H1 (cell line): ENCODE measurements around the gene CDC7. TPM values are rescaled to one million over a fixed set of nuclear protein-coding genes. Genes with fewer than 3 reads are reported as not detected.

Source experiments
- CTCF ChIA-PET: fragments of 300-600 bp; sonication (Branson Sonifier 250); formaldehyde crosslinking; loops from one replicate; lab custom pipeline; 2021; ENCODE audit not compliant: partially characterized antibody; lab: Charles Lee
- POLR2A ChIA-PET: fragments of 300-600 bp; sonication (Branson Sonifier 250); formaldehyde crosslinking; loops from one replicate; lab custom pipeline; 2021; ENCODE audit warnings: inconsistent platforms; ENCODE audit not compliant: partially characterized antibody; lab: Charles Lee
- DNase-seq, 2 experiments: peaks; one replicate each; pipeline versions ENCODE4 v3.0.0 to v3.0.0-alpha.2; 2010 to 2022; ENCODE audit warnings: low spot score in 2 of 2, low read depth in 1 of 2, mixed read lengths in 1 of 2
- FAIRE-seq: peaks from 2 replicates; lab custom pipeline; 2011; peaks lifted over from hg19 to GRCh38; lab: Jason Lieb, UNC
- H2AFZ ChIP-seq: 2 replicates; pipeline ENCODE4 v1.8.1; 2012; ENCODE audit warnings: low read length, inconsistent platforms
- H2AK5ac ChIP-seq: 2 replicates; pipeline ENCODE4 v1.6.1; 2013; ENCODE audit warnings: low read depth, low read length
- H2BK120ac ChIP-seq: replicated peaks from 2 replicates; pipeline ENCODE3; 2013; ENCODE audit warnings: low read depth, low read length, inconsistent platforms
- H2BK12ac ChIP-seq: 2 replicates; pipeline ENCODE4 v1.6.1; 2013; ENCODE audit warnings: low read depth, low read length
- H2BK15ac ChIP-seq: 2 replicates; pipeline ENCODE4 v1.6.1; 2013; ENCODE audit warnings: low read length
- H2BK20ac ChIP-seq: 2 replicates; pipeline ENCODE4 v1.6.1; 2013; ENCODE audit warnings: low read length
- H2BK5ac ChIP-seq: 2 replicates; pipeline ENCODE4 v1.6.1; 2013; ENCODE audit warnings: low read depth, low read length
- H3K14ac ChIP-seq: 2 replicates; pipeline ENCODE4 v1.6.1; 2013; ENCODE audit warnings: inconsistent platforms; ENCODE audit not compliant: insufficient read length
- H3K18ac ChIP-seq: 2 replicates; pipeline ENCODE4 v1.6.1; 2013; ENCODE audit warnings: low read length; ENCODE audit errors: extremely low read depth
- H3K23ac ChIP-seq: 2 replicates; pipeline ENCODE4 v1.6.1; 2013; ENCODE audit warnings: inconsistent platforms; ENCODE audit not compliant: insufficient read length
- H3K23me2 ChIP-seq: 2 replicates; pipeline ENCODE4 v1.6.1; 2013; ENCODE audit warnings: low read depth, low read length
- H3K27ac ChIP-seq: 2 replicates; pipeline ENCODE4 v1.6.1; 2011; ENCODE audit warnings: low read depth, low read length, inconsistent platforms
- H3K27me3 ChIP-seq, 4 experiments: replicated peaks in 1 of 4; 1 replicate in 1 of 4; 2 replicates in 3 of 4; pipeline versions ENCODE4 v1.6.1 to v1.8.1; 2011 to 2013; ENCODE audit warnings: low read length in 3 of 4, mild to moderate bottlenecking in 3 of 4, inconsistent platforms in 2 of 4, mixed read lengths in 2 of 4, moderate library complexity in 1 of 4; ENCODE audit not compliant: control insufficient read depth in 3 of 4, insufficient read depth in 3 of 4; ENCODE audit errors: extremely low read depth in 1 of 4
- H3K36me3 ChIP-seq, 4 experiments: 2 replicates each; pipeline versions ENCODE4 v1.6.1 to v1.8.1; 2011 to 2013; ENCODE audit warnings: mild to moderate bottlenecking in 4 of 4, low read length in 3 of 4, moderate library complexity in 2 of 4, control low read depth in 1 of 4, inconsistent platforms in 1 of 4; ENCODE audit not compliant: insufficient read depth in 4 of 4, control insufficient read depth in 2 of 4
- H3K4ac ChIP-seq: replicated peaks from 2 replicates; pipeline ENCODE3; 2013; ENCODE audit warnings: low read length, low read depth, mixed read lengths, inconsistent platforms; ENCODE audit not compliant: insufficient read length
- H3K4me1 ChIP-seq, 4 experiments: replicated peaks in 1 of 4; 1 replicate in 1 of 4; 2 replicates in 3 of 4; pipeline versions ENCODE4 v1.6.1 to v1.8.1; 2011 to 2013; ENCODE audit warnings: low read length in 3 of 4, inconsistent platforms in 2 of 4, mixed read lengths in 1 of 4; ENCODE audit not compliant: insufficient read depth in 4 of 4, control insufficient read depth in 3 of 4
- H3K4me2 ChIP-seq, 2 experiments: 2 replicates each; pipeline versions ENCODE4 v1.6.1 to v1.8.1; 2011 to 2013; ENCODE audit warnings: low read depth in 2 of 2, low read length in 2 of 2, control low read depth in 1 of 2, inconsistent platforms in 1 of 2, mild to moderate bottlenecking in 1 of 2; ENCODE audit not compliant: insufficient read depth in 1 of 2
- H3K4me3 ChIP-seq, 4 experiments: fragments of 200-600, 300-600 bp in 1 of 4; sonication (generic), shearing (Covaris generic), sonication (Bioruptor Twin) in 1 of 4; 2 replicates each; pipeline versions ENCODE4 v1.5.1 to v1.8.1; 2011 to 2016; ENCODE audit warnings: low read length in 4 of 4, low read depth in 3 of 4, control low read depth in 2 of 4, inconsistent platforms in 2 of 4, mild to moderate bottlenecking in 2 of 4, mixed read lengths in 1 of 4, moderate library complexity in 1 of 4; ENCODE audit not compliant: insufficient read depth in 2 of 4; ENCODE audit errors: extremely low read depth in 1 of 4
- H3K56ac ChIP-seq: replicated peaks from 2 replicates; pipeline ENCODE3; 2013; ENCODE audit warnings: low read depth, mild to moderate bottlenecking, mixed read lengths, low read length, inconsistent platforms; ENCODE audit not compliant: insufficient read length
- H3K79me1 ChIP-seq: 2 replicates; pipeline ENCODE4 v1.6.1; 2013; ENCODE audit warnings: low read depth, low read length, control low read depth
- H3K79me2 ChIP-seq, 2 experiments: 2 replicates each; pipeline versions ENCODE4 v1.6.1 to v1.8.1; 2012 to 2013; ENCODE audit warnings: low read length in 2 of 2, mild to moderate bottlenecking in 2 of 2, inconsistent platforms in 1 of 2; ENCODE audit not compliant: insufficient read depth in 2 of 2, control insufficient read depth in 1 of 2
- H3K9ac ChIP-seq, 4 experiments: replicated peaks in 1 of 4; 1 replicate in 1 of 4; 2 replicates in 3 of 4; pipeline versions ENCODE4 v1.6.1 to v1.8.1; 2011 to 2013; ENCODE audit warnings: low read depth in 3 of 4, low read length in 3 of 4, control low read depth in 2 of 4, mild to moderate bottlenecking in 2 of 4, moderate library complexity in 2 of 4, inconsistent platforms in 1 of 4; ENCODE audit errors: extremely low read depth in 1 of 4
- H3K9me3 ChIP-seq, 2 experiments: 2 replicates each; pipeline versions ENCODE4 v1.6.1 to v1.8.1; 2012 to 2013; ENCODE audit warnings: mild to moderate bottlenecking in 2 of 2, moderate library complexity in 2 of 2, control low read depth in 1 of 2, inconsistent platforms in 1 of 2, low read depth in 1 of 2, low read length in 1 of 2, mixed read lengths in 1 of 2; ENCODE audit not compliant: insufficient read depth in 2 of 2
- H4K20me1 ChIP-seq, 2 experiments: replicated peaks in 1 of 2; 2 replicates each; pipeline versions ENCODE3 to v1.8.1; 2011 to 2013; ENCODE audit warnings: inconsistent platforms in 2 of 2, low read length in 2 of 2, mild to moderate bottlenecking in 1 of 2; ENCODE audit not compliant: insufficient read depth in 2 of 2, control insufficient read depth in 1 of 2
- H4K5ac ChIP-seq: 2 replicates; pipeline ENCODE4 v1.6.1; 2013; ENCODE audit warnings: low read length, low read depth, mixed read lengths, inconsistent platforms; ENCODE audit not compliant: insufficient read length
- H4K8ac ChIP-seq: 2 replicates; pipeline ENCODE4 v1.8.0; 2013; ENCODE audit warnings: mild to moderate bottlenecking, moderate library complexity, low read length, inconsistent platforms; ENCODE audit not compliant: insufficient read depth; ENCODE audit errors: extremely low read depth
- H4K91ac ChIP-seq: replicated peaks from 2 replicates; pipeline ENCODE3; 2013; ENCODE audit warnings: low read length, mixed read lengths, inconsistent platforms; ENCODE audit not compliant: insufficient read length
- BACH1 ChIP-seq: IDR thresholded peaks from 2 replicates; pipeline ENCODE4 v1.6.1; 2012; ENCODE audit warnings: low read length, improper control_type of control experiment
- BRCA1 ChIP-seq: IDR thresholded peaks from 2 replicates; pipeline ENCODE4 v1.6.1; 2012; ENCODE audit warnings: low read depth, low read length, improper control_type of control experiment
- CHD2 ChIP-seq: IDR thresholded peaks from 2 replicates; pipeline ENCODE4 v1.6.1; 2012; ENCODE audit warnings: low read length, improper control_type of control experiment
- CTBP2 ChIP-seq: IDR thresholded peaks from 2 replicates; pipeline ENCODE4 v1.7.0; 2011; ENCODE audit warnings: borderline replicate concordance, mild to moderate bottlenecking, moderate library complexity, mixed read lengths, low read length; ENCODE audit not compliant: insufficient read depth, insufficient read length
- EZH2 ChIP-seq: fragments of 200-600 bp; sonication (generic); IDR thresholded peaks from 2 replicates; pipeline ENCODE4 v1.7.1; 2012; ENCODE audit warnings: low read depth, mild to moderate bottlenecking, moderate library complexity, low read length, inconsistent platforms; ENCODE audit not compliant: severe bottlenecking
- GTF2F1 ChIP-seq: IDR thresholded peaks from 2 replicates; pipeline ENCODE4 v1.6.1; 2012; ENCODE audit warnings: low read depth, low read length, improper control_type of control experiment, borderline replicate concordance
- MAFK ChIP-seq: IDR thresholded peaks from 2 replicates; pipeline ENCODE4 v1.6.1; 2012; ENCODE audit warnings: low read depth, mild to moderate bottlenecking, improper control_type of control experiment, low read length
- PHF8 ChIP-seq: fragments of 200-600 bp; sonication (generic); conservative IDR thresholded peaks from 2 replicates; pipeline ENCODE4 v1.7.1; 2012; ENCODE audit warnings: low read depth, mild to moderate bottlenecking, inconsistent platforms, low read length, moderate library complexity
- POLR2AphosphoS5 ChIP-seq: IDR thresholded peaks from 2 replicates; pipeline ENCODE4 v1.6.1; 2011; ENCODE audit warnings: low read depth, low read length
- WGBS, 2 experiments: shearing (Covaris generic) in 1 of 2; methylation state at CpG; one replicate each; pipeline versions ENCODE4 v1.1.6 to v1.1.7; 2013 to 2015; ENCODE audit warnings: low lambda C conversion rate in 2 of 2, mixed read lengths in 2 of 2, inconsistent platforms in 1 of 2, low coverage in 1 of 2, missing lambda C conversion rate in 1 of 2; ENCODE audit not compliant: insufficient replicate concordance in 2 of 2, insufficient coverage in 1 of 2, insufficient read length in 1 of 2; ENCODE audit errors: extremely low coverage in 1 of 2, missing lambda C conversion rate in 1 of 2; 5-methylcytosine and 5-hydroxymethylcytosine counted together
- polyA plus RNA-seq, 7 experiments: library from polyadenylated mRNA; depleted of rRNA in 3 of 7; stranded (reverse) in 5 of 7; unstranded in 2 of 7; fragments of >200 nt in 5 of 7; fragments of 200-250 nt in 2 of 7; gene quantifications; 1 replicate in 5 of 7; 2 replicates in 1 of 7; 4 replicates in 1 of 7; pipeline versions ENCODE4 v1.2.1 to v1.2.3, GENCODE V29; 2011 to 2013; ENCODE audit warnings: missing spikeins in 2 of 7, mixed read lengths in 2 of 7
- total RNA-seq: library from RNA; stranded (reverse); fragmentation: NEBNext Ultra II Directional; extraction: Animal tissue kit (Norgen Biotek cat#: 25700); gene quantifications from 2 replicates; pipeline ENCODE4 v1.2.1, GENCODE V29; 2021
- TF ChIP-seq, protein P1 (sequence below): IDR thresholded peaks from 2 replicates; pipeline ENCODE4 v1.6.1; 2012; ENCODE audit warnings: low read length, inconsistent platforms

The CDC7 gene
- total and polyA plus RNA-seq, 2 of the 8 experiments (the other 6 are each of a cell fraction or from before 2014, with no cell fraction given) = 12.2 to 34.4 TPM

DNA sequence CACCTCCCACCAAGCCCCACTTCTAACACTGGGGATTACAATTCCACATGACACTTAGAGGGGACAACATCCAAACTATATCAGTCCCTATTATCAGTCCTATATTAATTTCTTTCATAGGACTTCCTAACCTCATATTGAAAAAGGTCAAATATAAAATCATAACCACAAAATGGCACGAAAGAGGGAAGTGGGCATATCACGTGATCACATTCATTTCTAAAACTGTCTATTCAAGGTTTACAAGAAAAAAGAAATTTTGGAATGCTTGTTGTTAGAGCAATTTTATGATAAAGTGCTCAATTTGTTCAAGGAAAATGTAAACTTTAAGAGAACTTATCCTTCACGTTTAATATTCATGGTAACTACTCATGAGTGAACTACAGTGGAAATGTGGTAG lies 13.2 kb upstream of the CDC7 start:
- Histone ChIP-seq H4K20me1 (no peaks in the 10 kb centered on the region), H2BK12ac (no peak overlapping the region), H4K8ac (no peak overlapping the region), H3K4me3 (no peak overlapping the region), H2BK20ac (no peak overlapping the region), H3K4ac (no peak overlapping the region), H3K23me2 (no peaks in the 10 kb centered on the region), H3K79me2 (no peaks in the 10 kb centered on the region), H3K4me2 (no peak overlapping the region), H2BK120ac (no peak overlapping the region), H2BK5ac (no peak overlapping the region), H2AK5ac (no peak overlapping the region), H4K5ac (no peak overlapping the region), H3K14ac (no peak overlapping the region), H2AFZ (no peak overlapping the region), H3K18ac (no peak overlapping the region), H4K91ac (no peak overlapping the region), H3K9me3 (no peaks in the 10 kb centered on the region), H3K36me3 (no peaks in the 10 kb centered on the region), H3K9ac (no peak overlapping the region), H3K27ac (no peak overlapping the region), H2BK15ac (no peak overlapping the region), H3K79me1 (no peaks in the 10 kb centered on the region), H3K23ac (no peak overlapping the region), H3K4me1 (no peaks in the 10 kb centered on the region), H3K56ac (no peak overlapping the region), H3K27me3 (no peaks in the 10 kb centered on the region)
- WGBS, 2 experiments = 91% methylated on average over 3 of the region's 3 CpGs; no CpG with 5 or more reads in 1 of the 2 experiments
- ChIA-PET CTCF (no interaction called here), POLR2A (no interaction called here)
- FAIRE-seq (no peak), DNase-seq (no peak)
- TF ChIP-seq, protein P1, sequence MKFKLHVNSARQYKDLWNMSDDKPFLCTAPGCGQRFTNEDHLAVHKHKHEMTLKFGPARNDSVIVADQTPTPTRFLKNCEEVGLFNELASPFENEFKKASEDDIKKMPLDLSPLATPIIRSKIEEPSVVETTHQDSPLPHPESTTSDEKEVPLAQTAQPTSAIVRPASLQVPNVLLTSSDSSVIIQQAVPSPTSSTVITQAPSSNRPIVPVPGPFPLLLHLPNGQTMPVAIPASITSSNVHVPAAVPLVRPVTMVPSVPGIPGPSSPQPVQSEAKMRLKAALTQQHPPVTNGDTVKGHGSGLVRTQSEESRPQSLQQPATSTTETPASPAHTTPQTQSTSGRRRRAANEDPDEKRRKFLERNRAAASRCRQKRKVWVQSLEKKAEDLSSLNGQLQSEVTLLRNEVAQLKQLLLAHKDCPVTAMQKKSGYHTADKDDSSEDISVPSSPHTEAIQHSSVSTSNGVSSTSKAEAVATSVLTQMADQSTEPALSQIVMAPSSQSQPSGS = no peak
- no peak for TF ChIP-seq PHF8
- TF ChIP-seq BRCA1 = no peak
- TF ChIP-seq BACH1 = no peak
- no peak for TF ChIP-seq CTBP2
- TF ChIP-seq POLR2AphosphoS5 = no peak
- no peak for TF ChIP-seq MAFK
- TF ChIP-seq CHD2 = no peak
- TF ChIP-seq EZH2 = no peak
- no peak for TF ChIP-seq GTF2F1
